Uterus (tissue), 2 donors: Measurements from ENCODE around the gene LEFTY2.
"Not testable (repeated sequence)": the region's sequence is repeated elsewhere in the genome, so short reads cannot be mapped to it uniquely, and the experiment has no call there.

Source experiments
- POLR2A ChIP-seq, 2 donors: fragments of 450-650 bp; IDR thresholded peaks; one replicate each; pipeline ENCODE4 v1.6.1; 2016; ENCODE audit warnings: antibody characterized with exemption in 2 of 2, mild to moderate bottlenecking in 1 of 2, moderate library complexity in 1 of 2
- TF ChIP-seq, protein P1 (sequence below), 4 experiments: fragments of 200-600 bp in 2 of 4; fragments of 450-650 bp in 2 of 4; sonication (generic) in 2 of 4; IDR thresholded peaks; one replicate each; pipeline ENCODE4 v1.5.1; 2016 to 2019; ENCODE audit warnings: antibody characterized with exemption in 4 of 4, mild to moderate bottlenecking in 2 of 4, moderate library complexity in 1 of 4

GRCh38 chr1:225975146-225975545, 34.1 kb upstream of the LEFTY2 start:
- TF ChIP-seq, protein P1, sequence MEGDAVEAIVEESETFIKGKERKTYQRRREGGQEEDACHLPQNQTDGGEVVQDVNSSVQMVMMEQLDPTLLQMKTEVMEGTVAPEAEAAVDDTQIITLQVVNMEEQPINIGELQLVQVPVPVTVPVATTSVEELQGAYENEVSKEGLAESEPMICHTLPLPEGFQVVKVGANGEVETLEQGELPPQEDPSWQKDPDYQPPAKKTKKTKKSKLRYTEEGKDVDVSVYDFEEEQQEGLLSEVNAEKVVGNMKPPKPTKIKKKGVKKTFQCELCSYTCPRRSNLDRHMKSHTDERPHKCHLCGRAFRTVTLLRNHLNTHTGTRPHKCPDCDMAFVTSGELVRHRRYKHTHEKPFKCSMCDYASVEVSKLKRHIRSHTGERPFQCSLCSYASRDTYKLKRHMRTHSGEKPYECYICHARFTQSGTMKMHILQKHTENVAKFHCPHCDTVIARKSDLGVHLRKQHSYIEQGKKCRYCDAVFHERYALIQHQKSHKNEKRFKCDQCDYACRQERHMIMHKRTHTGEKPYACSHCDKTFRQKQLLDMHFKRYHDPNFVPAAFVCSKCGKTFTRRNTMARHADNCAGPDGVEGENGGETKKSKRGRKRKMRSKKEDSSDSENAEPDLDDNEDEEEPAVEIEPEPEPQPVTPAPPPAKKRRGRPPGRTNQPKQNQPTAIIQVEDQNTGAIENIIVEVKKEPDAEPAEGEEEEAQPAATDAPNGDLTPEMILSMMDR (IDR thresholded peaks at IDR 0.05): not testable (repeated sequence)
- not testable (repeated sequence) for TF ChIP-seq POLR2A (IDR thresholded peaks at IDR 0.05)
